ENCODE results near the gene OBSCN. TPM values are rescaled to one million over a fixed set of nuclear protein-coding genes. Genes with fewer than 3 reads are reported as not detected.

OBSCN gene
- total and polyA plus RNA-seq, 12 donors: 0.90 to 18.0 (median 5.9) TPM

- WGBS, 4 donors: 89 to 93% (median 91%) methylated on average over 11 to 29 of the region's 29 CpGs
- DNase-seq: peak in 2 of 7 donors; percentile 0 to 1
- H3K4me1 ChIP-seq (replicated peaks in 1 of 2): no peaks in the 10 kb centered on the region
- H3K27ac ChIP-seq: no peak overlapping the region
- TF ChIP-seq POLR2A (IDR thresholded peaks at IDR 0.05) (no peak), CTCF (IDR thresholded peaks at IDR 0.05) (no peak)
- no peak overlapping the region for H3K4me3 ChIP-seq
- intact Hi-C loops (cut with DNase I): no loop called here
- H3K36me3 ChIP-seq (replicated peaks in 1 of 2): no peaks in the 10 kb centered on the region
- no peaks in the 10 kb centered on the region for H3K9me3 ChIP-seq (replicated peaks in 1 of 3)
- H3K27me3 ChIP-seq: no peaks in the 10 kb centered on the region
Observed at GRCh38 chr1:228352677-228353481, 145.0 kb downstream of the OBSCN start.

GRCh38 chr1:228353601-228354371 lies 145.9 kb downstream of the OBSCN start:
- Histone ChIP-seq H3K4me1 (replicated peaks in 1 of 2) (no peaks in the 10 kb centered on the region), H3K27me3 (no peaks in the 10 kb centered on the region), H3K4me3 (no peak overlapping the region), H3K36me3 (replicated peaks in 1 of 2) (no peaks in the 10 kb centered on the region), H3K9me3 (replicated peaks in 1 of 3) (no peaks in the 10 kb centered on the region), H3K27ac (no peak overlapping the region)
- TF ChIP-seq POLR2A (IDR thresholded peaks at IDR 0.05) (no peak), CTCF (IDR thresholded peaks at IDR 0.05) (no peak)
- DNase-seq: peak in 1 of 7 donors; percentile 0
- intact Hi-C loops (cut with DNase I): no loop called here
- 78 to 90% (median 84%) methylated on average over 8 to 11 of the region's 11 CpGs for WGBS, 4 donors

GRCh38 chr1:228354390-228355320 lies 146.8 kb downstream of the OBSCN start:
- DNase-seq: no peak
- intact Hi-C loops (cut with DNase I): no loop called here
- 77 to 88% (median 83%) methylated on average over 10 to 19 of the region's 19 CpGs for WGBS, 4 donors
- no peaks in the 10 kb centered on the region for H3K36me3 ChIP-seq (replicated peaks in 1 of 2)
- no peak overlapping the region for H3K4me3 ChIP-seq
- no peak overlapping the region for H3K27ac ChIP-seq
- TF ChIP-seq CTCF (IDR thresholded peaks at IDR 0.05): no peak
- TF ChIP-seq POLR2A (IDR thresholded peaks at IDR 0.05): no peak
- no peaks in the 10 kb centered on the region for H3K4me1 ChIP-seq (replicated peaks in 1 of 2)
- no peaks in the 10 kb centered on the region for H3K9me3 ChIP-seq (replicated peaks in 1 of 3)
- no peaks in the 10 kb centered on the region for H3K27me3 ChIP-seq

Measured in adrenal gland (tissue), 12 donors.